ENCODE data around the gene SLC38A11.

DNA sequence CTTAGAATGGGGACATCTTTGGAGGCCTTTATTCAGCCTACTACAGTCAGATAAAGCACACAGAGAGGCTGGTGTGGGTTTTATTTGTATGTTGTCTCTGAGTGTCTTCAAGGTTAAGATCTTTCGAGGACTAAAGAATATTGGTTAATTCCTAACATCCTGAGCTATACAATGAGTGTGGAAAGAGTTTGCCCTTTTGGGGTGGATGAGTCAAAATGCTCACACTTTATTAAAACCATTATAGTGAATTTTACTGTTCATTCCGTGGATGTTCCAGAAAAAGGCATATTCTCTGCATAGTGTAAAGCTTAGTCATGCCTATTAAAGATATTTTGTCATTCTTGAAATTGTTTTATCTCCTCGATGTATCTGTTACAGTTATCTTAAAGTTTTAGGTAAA is 29.1 kb upstream of the SLC38A11 start:
- TF ChIP-seq CTCF (conservative IDR thresholded peaks at IDR 0.05; ENCODE audit: low read depth, low read length) = no peak
- TF ChIP-seq EZH2 (IDR thresholded peaks at IDR 0.05; ENCODE audit: borderline replicate concordance, low read depth, low read length, poor library complexity, severe bottlenecking) = no peak

Data from A673 (cell line).